GM21447 (cell line): Measurements from ENCODE around the gene OPN1MW2.
A peak's percentile ranks its signal among the peaks of the same experiment; 100 is the strongest.
"Not testable (repeated sequence)": the region's sequence is repeated elsewhere in the genome, so short reads cannot be mapped to it uniquely, and the experiment has no call there.

ENCODE experiments used
- ATAC-seq: cut with Tn5 transposase; IDR thresholded peaks from one replicate; pipeline ENCODE4 v1.9.1; 2021; ENCODE audit not compliant: unreplicated experiment

Gene OPN1MW2

DNA sequence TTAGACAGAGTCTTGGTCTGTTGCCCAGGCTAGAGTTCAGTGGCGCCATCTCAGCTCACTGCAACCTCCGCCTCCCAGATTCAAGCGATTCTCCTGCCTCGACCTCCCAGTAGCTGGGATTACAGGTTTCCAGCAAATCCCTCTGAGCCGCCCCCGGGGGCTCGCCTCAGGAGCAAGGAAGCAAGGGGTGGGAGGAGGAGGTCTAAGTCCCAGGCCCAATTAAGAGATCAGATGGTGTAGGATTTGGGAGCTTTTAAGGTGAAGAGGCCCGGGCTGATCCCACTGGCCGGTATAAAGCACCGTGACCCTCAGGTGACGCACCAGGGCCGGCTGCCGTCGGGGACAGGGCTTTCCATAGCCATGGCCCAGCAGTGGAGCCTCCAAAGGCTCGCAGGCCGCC is at the start of gene OPN1MW2:
TSS of gene OPN1MW2 (plus strand) at position 301 of the 400 bp plus-strand sequence. CDS start at position 361, 60 bp downstream.
- not testable (repeated sequence) for ATAC-seq

DNA sequence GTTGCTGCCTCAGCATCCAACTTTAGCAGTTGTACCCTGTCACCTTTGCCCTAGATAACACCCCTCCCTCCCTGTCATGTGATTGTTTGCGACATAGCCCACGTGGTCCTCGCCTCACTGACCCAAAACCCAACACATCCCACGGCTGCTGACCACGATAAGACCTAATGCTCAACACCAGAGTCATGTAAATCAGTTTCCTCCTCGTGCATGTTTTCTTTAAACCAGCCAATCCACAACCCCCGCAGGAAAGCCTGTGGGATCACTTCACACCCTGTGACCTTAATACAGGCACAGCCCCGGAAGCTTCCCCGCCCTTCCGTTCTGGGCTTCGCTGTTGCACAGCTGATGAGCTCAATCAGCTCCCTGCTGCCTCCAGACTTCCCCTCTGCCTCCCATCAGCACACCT is 47.0 kb upstream of the OPN1MW2 start:
- peak; percentile 88 for ATAC-seq

DNA sequence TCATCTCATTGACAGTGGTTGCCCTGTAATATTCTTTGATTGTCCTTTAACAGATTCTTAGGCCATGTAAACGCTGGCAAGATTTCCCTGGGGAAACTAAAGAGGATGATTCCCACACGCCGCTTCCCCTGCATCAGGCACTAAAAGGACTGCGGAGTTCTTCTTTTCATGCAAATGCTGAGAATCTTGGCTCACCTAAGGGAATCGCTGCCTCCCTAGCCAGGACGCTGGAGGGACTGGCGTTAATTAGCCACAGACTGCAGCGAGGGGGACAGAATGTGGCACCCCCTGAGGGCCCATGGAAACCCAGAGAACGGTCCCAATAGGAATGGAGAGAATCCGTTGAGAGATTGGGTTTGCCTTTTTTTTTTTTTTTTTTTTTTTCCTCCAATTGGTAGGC is 45.2 kb upstream of the OPN1MW2 start:
- not testable (repeated sequence) for ATAC-seq

DNA sequence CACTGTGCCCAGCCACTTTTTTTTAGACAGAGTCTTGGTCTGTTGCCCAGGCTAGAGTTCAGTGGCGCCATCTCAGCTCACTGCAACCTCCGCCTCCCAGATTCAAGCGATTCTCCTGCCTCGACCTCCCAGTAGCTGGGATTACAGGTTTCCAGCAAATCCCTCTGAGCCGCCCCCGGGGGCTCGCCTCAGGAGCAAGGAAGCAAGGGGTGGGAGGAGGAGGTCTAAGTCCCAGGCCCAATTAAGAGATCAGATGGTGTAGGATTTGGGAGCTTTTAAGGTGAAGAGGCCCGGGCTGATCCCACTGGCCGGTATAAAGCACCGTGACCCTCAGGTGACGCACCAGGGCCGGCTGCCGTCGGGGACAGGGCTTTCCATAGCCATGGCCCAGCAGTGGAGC is 37.3 kb upstream of the OPN1MW2 start, which contains the start of gene OPN1MW:
TSS of gene OPN1MW (plus strand) at position 301 of the 400 bp plus-strand sequence. CDS start at position 383, 82 bp downstream.
- not testable (repeated sequence) for ATAC-seq

DNA sequence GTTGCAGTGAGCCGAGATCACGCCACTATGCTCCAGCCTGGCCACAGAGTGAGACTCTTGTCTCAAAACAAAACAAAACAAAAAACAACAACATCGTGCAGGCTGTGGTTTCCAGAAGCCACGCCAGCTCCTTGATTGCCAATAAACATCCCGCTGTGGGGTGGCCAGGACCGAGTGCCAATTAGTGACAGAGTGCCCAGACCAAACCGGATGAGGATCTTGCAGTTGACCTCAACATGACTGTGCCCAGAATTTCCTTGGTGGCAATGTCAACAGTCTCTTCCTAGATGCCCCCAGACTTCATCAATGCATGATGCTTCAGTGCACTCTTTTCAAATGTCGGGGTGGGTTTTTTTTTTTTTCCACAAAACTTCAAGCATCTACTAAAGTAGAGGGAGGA is 35.8 kb upstream of the OPN1MW2 start:
- ATAC-seq: not testable (repeated sequence)

DNA sequence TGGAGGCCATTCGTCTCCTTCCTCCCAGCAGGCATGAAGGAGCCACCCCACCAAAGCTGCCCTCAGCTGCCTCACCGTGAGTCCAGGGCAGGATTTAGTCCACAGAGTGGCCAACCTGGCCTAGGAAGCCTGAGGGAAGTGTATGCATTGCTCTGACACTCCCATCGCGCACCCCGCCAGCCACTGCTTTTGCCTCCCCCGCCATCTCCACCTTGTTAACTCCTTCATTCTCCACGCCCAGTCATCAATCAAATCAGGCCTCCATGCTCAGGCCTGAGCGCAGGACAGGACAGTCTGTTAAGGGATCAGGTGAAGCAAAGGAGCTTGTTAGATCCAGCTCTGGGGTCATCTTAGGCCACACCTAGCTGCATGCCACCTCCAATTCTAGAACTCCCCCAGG is 26.7 kb upstream of the OPN1MW2 start:
- ATAC-seq: not testable (repeated sequence)

DNA sequence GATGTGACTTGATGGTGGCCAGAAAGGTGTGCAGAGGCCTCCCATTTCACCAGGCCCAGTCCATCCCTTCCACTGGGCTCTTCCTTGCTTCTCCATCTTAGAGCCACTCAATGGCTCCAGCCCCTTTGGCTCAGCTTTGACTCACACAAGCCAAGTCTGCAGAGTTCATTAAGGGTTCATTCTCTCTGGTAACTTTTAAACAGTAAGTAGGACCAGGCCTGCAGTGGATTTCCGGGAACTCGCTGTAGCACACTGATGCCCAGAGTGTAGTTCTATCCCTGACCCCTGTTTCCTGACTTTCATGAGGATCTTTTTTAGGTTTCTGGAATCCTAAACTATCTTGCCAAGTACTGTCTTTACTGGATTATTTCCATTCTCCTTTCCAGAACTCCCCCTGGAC is 25.2 kb upstream of the OPN1MW2 start:
- not testable (repeated sequence) for ATAC-seq

DNA sequence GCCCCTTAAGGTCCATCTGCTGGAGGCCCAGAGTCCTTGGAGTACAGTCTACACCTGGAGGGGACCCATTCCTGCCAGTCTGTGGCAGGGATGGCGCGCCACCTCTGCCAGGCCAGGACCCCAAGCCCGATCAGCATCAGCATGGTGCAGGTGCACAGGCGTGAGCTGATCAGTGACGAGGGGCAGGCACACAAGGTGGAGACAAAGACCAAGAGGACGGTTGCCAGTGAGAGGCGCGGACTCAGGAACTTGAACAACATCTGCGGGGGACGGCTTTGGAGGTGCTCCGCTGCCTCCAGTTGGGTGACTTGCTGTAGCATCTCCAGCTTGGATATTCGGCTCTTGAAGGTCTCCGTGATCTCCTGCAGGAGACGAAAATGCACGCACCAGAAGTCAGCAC is 23.1 kb upstream of the OPN1MW2 start:
- ATAC-seq: not testable (repeated sequence)

DNA sequence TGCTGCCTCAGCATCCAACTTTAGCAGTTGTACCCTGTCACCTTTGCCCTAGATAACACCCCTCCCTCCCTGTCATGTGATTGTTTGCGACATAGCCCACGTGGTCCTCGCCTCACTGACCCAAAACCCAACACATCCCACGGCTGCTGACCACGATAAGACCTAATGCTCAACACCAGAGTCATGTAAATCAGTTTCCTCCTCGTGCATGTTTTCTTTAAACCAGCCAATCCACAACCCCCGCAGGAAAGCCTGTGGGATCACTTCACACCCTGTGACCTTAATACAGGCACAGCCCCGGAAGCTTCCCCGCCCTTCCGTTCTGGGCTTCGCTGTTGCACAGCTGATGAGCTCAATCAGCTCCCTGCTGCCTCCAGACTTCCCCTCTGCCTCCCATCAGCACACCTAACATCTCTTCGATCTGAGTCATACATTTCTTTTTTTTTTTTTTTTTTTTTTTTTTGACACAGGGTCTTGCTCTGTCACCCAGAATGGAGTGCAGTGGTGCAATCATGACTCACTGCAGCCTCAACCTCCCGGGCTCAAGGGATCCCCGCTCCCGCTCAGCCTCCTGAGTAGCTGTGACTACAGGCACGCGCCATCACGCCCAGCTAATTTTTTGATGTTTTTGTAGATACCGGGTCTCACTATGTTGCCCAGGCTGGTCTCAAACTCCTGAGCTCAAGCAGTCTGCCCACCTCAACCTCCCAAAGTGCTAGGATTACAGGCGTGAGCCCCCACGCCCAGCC is 9.7 kb upstream of the OPN1MW2 start:
- ATAC-seq: peak; percentile 85

DNA sequence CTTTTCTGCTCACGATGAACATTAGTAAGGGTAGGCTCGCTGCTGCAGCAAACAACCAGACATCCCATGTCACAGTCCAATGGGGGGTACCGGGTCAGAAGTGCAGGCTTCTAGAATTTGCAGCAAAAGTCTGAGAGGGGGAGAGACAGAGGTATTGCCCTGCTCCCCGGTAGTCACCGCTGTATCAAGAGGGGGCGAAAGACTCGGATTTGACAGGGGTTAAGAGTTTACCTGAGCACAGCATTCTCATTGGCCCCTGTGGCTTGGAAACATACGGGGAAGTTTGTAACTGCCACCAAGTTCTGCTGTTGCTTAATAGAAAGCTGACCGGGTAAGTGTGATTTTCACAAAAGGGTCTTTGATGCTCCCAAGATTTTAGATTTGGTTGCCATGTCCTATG is 8.5 kb upstream of the OPN1MW2 start:
- not testable (repeated sequence) for ATAC-seq

DNA sequence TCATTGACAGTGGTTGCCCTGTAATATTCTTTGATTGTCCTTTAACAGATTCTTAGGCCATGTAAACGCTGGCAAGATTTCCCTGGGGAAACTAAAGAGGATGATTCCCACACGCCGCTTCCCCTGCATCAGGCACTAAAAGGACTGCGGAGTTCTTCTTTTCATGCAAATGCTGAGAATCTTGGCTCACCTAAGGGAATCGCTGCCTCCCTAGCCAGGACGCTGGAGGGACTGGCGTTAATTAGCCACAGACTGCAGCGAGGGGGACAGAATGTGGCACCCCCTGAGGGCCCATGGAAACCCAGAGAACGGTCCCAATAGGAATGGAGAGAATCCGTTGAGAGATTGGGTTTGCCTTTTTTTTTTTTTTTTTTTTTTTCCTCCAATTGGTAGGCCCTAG is 8.1 kb upstream of the OPN1MW2 start:
- not testable (repeated sequence) for ATAC-seq

DNA sequence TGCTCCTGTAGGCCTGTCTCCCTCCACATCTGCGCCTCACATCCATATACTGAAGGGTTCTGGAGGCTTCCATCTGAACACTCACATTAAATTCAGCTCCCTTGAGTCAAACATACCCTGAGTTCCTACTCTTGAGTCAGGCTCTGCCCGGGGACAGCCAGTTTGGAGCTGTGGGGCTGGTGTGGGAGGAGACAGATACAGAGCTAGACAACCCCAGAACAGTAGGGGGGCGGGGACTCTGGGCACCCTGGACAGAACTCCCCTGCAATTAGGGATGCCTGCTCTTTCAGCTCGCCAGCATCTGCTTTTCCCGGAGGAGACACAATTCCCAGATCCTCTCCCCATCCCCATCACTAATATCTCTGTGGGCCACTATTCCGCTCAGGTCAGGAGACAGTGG is 5.7 kb downstream of the OPN1MW2 start:
- ATAC-seq: not testable (repeated sequence)

DNA sequence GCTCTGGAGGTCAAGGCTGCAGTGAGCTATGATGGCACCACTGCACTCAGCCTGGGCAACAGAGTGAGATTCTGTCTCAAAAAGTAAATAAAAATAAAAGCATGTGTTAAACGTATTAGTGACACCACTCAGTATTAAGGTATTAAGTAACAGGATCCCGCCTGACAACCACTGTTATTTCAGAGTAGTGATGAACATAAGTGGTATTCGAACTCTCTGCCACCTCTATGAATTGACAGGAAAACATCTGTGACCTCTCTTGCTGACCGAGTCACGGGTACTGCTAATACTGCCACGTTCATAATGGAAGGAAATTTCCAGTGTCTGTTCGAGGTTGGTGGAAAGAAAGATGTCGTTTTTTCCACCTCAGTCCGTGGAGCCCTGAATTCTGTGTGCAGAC is 7.2 kb downstream of the OPN1MW2 start:
- not testable (repeated sequence) for ATAC-seq

DNA sequence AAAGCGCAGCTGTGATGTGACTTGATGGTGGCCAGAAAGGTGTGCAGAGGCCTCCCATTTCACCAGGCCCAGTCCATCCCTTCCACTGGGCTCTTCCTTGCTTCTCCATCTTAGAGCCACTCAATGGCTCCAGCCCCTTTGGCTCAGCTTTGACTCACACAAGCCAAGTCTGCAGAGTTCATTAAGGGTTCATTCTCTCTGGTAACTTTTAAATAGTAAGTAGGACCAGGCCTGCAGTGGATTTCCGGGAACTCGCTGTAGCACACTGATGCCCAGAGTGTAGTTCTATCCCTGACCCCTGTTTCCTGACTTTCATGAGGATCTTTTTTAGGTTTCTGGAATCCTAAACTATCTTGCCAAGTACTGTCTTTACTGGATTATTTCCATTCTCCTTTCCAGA is 11.9 kb downstream of the OPN1MW2 start:
- not testable (repeated sequence) for ATAC-seq

DNA sequence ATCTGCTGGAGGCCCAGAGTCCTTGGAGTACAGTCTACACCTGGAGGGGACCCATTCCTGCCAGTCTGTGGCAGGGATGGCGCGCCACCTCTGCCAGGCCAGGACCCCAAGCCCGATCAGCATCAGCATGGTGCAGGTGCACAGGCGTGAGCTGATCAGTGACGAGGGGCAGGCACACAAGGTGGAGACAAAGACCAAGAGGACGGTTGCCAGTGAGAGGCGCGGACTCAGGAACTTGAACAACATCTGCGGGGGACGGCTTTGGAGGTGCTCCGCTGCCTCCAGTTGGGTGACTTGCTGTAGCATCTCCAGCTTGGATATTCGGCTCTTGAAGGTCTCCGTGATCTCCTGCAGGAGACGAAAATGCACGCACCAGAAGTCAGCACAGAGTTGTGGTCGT is 14.1 kb downstream of the OPN1MW2 start:
- ATAC-seq: not testable (repeated sequence)

DNA sequence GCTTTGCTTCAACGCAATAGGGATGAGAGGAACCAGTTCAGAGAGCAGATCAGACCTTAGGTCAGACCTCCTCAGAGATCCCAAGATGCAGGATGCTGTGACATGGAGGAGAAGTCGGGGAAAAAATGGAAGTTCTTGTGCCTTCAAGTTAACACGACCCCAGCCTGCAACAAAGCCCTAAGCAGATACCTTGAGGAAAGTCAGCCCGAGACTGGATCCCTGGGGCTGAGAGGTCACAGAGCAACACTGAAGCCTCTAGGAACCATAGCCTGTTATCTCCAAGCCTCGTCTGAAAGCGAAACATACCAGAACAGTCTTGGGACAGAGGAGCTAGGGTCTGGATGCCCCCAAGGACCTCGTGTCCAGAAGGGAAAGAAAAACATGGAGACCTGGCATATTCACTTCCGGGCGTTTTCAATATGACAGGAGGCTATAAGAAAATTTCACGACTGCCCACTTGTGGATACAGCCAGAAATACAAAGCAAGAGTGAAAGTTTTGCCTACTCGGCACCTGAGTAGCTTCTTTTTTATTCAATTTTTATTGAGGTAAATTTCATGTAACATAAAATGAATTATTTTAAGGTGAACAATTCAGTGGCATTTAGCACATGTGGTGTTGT is 19.5 kb downstream of the OPN1MW2 start:
- ATAC-seq: not testable (repeated sequence)

DNA sequence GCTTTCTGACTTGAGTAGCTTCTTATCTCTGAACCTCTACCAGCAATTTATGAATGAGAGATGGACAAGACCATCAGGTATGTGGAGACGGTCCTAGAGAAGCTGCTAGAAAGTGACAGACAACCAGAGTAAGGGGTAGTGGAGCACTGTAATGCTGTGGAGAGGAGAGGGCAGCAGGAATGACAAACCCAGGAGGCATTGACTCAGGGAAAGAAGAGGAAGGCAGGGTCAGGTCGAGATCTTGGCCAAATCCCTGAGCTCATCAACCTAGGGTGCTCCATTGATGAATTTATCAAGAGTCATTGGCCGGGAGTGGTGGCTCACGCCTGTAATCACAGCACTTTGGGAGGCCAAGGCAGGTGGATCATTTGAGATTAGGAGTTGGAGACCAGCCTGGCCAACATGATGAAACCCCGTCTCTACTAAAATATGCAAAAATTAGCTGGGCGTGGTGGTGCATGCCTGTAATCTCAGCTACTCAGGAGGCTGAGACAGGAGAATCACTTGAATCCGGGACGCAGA is 20.5 kb downstream of the OPN1MW2 start:
- ATAC-seq: not testable (repeated sequence)

DNA sequence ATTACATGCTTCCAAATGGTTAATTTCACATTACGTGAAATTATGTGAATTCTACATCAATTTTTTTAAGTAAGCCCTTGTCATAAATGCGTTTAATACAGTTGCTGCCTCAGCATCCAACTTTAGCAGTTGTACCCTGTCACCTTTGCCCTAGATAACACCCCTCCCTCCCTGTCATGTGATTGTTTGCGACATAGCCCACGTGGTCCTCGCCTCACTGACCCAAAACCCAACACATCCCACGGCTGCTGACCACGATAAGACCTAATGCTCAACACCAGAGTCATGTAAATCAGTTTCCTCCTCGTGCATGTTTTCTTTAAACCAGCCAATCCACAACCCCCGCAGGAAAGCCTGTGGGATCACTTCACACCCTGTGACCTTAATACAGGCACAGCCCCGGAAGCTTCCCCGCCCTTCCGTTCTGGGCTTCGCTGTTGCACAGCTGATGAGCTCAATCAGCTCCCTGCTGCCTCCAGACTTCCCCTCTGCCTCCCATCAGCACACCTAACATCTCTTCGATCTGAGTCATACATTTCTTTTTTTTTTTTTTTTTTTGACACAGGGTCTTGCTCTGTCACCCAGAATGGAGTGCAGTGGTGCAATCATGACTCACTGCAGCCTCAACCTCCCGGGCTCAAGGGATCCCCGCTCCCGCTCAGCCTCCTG is 28.0 kb downstream of the OPN1MW2 start:
- peak; percentile 80 for ATAC-seq

DNA sequence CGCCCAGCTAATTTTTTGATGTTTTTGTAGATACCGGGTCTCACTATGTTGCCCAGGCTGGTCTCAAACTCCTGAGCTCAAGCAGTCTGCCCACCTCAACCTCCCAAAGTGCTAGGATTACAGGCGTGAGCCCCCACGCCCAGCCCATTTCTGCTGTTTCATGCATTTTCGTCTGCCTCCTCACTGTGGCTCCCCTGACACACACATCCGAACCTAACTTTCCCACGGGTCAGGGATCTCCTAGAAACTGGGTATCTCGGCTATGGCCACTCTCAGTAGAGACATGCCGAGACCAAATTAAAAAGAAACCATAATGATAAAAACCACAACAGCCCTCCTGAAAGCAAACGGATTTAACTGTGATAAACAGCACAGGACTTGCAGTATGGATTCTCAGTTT is 28.5 kb downstream of the OPN1MW2 start:
- ATAC-seq: not testable (repeated sequence)

DNA sequence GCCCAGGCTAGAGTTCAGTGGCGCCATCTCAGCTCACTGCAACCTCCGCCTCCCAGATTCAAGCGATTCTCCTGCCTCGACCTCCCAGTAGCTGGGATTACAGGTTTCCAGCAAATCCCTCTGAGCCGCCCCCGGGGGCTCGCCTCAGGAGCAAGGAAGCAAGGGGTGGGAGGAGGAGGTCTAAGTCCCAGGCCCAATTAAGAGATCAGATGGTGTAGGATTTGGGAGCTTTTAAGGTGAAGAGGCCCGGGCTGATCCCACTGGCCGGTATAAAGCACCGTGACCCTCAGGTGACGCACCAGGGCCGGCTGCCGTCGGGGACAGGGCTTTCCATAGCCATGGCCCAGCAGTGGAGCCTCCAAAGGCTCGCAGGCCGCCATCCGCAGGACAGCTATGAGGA is 37.7 kb downstream of the OPN1MW2 start, which contains the start of gene OPN1MW3:
TSS of gene OPN1MW3 (plus strand) at position 301 of the 400 bp plus-strand sequence. CDS start at position 339, 38 bp downstream.
- not testable (repeated sequence) for ATAC-seq

DNA sequence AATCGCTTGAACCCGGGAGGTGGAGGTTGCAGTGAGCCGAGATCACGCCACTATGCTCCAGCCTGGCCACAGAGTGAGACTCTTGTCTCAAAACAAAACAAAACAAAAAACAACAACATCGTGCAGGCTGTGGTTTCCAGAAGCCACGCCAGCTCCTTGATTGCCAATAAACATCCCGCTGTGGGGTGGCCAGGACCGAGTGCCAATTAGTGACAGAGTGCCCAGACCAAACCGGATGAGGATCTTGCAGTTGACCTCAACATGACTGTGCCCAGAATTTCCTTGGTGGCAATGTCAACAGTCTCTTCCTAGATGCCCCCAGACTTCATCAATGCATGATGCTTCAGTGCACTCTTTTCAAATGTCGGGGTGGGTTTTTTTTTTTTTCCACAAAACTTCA is 39.2 kb downstream of the OPN1MW2 start:
- not testable (repeated sequence) for ATAC-seq
